BLaER1 (cell line): ENCODE measurements around the gene RPL38.

ENCODE experiments used
- H3K27ac ChIP-seq: shearing (Covaris generic); formaldehyde crosslinking; 2 replicates; pipeline ENCODE4 v1.8.1; 2022
- H3K27me3 ChIP-seq: shearing (Covaris generic); formaldehyde crosslinking; 2 replicates; pipeline ENCODE4 v1.8.1; 2022
- H3K36me3 ChIP-seq: shearing (Covaris generic); formaldehyde crosslinking; 2 replicates; pipeline ENCODE4 v1.8.1; 2022
- H3K4me1 ChIP-seq: shearing (Covaris generic); formaldehyde crosslinking; 2 replicates; pipeline ENCODE4 v1.8.1; 2022
- H3K4me2 ChIP-seq: shearing (Covaris generic); formaldehyde crosslinking; 2 replicates; pipeline ENCODE4 v1.8.1; 2022
- H3K4me3 ChIP-seq: shearing (Covaris generic); formaldehyde crosslinking; 2 replicates; pipeline ENCODE4 v1.8.1; 2022
- H3K9ac ChIP-seq: shearing (Covaris generic); formaldehyde crosslinking; 2 replicates; pipeline ENCODE4 v1.8.1; 2022
- H3K9me3 ChIP-seq: shearing (Covaris generic); formaldehyde crosslinking; 2 replicates; pipeline ENCODE4 v1.8.1; 2022
- H4K20me1 ChIP-seq: shearing (Covaris generic); formaldehyde crosslinking; 2 replicates; pipeline ENCODE4 v1.8.1; 2022
- Cebpa-rat ChIP-seq: shearing (Covaris generic); IDR thresholded peaks from 2 replicates; pipeline ENCODE4 v1.8.1; 2022

Gene RPL38

GRCh38 chr17:74205274-74205673, 1.8 kb downstream of the RPL38 start:
- H3K9me3 ChIP-seq: no peaks in the 10 kb centered on the region
- peak overlapping the region; percentile 94 for H3K4me3 ChIP-seq
- peak overlapping the region; percentile 94 for H3K4me2 ChIP-seq
- 0 out of 2 replicates have a peak overlapping the region, but pooled peaks have one; percentile 11 for H3K27ac ChIP-seq
- no peaks in the 10 kb centered on the region; the same call in 1 of the 2 replicates for H3K27me3 ChIP-seq
- peaks cover 51% of the 10 kb centered on the region for H3K4me1 ChIP-seq
- H4K20me1 ChIP-seq: peaks cover 67% of the 10 kb centered on the region
- TF ChIP-seq Cebpa-rat: no peak
- peaks cover 63% of the 10 kb centered on the region for H3K36me3 ChIP-seq
- H3K9ac ChIP-seq: peak overlapping the region; percentile 99

GRCh38 chr17:74206332-74206818, 2.9 kb downstream of the RPL38 start:
- H3K9me3 ChIP-seq: no peaks in the 10 kb centered on the region
- no peak for TF ChIP-seq Cebpa-rat
- peaks cover 78% of the 10 kb centered on the region for H4K20me1 ChIP-seq
- peak overlapping the region; percentile 94 for H3K4me2 ChIP-seq
- H3K27me3 ChIP-seq: no peaks in the 10 kb centered on the region; the same call in 1 of the 2 replicates
- H3K4me1 ChIP-seq: peaks cover 61% of the 10 kb centered on the region
- H3K36me3 ChIP-seq: peaks cover 74% of the 10 kb centered on the region
- H3K27ac ChIP-seq: no peak overlapping the region
- no peak overlapping the region for H3K4me3 ChIP-seq
- H3K9ac ChIP-seq: peak overlapping the region; percentile 99; the same call in 1 of the 2 replicates

DNA sequence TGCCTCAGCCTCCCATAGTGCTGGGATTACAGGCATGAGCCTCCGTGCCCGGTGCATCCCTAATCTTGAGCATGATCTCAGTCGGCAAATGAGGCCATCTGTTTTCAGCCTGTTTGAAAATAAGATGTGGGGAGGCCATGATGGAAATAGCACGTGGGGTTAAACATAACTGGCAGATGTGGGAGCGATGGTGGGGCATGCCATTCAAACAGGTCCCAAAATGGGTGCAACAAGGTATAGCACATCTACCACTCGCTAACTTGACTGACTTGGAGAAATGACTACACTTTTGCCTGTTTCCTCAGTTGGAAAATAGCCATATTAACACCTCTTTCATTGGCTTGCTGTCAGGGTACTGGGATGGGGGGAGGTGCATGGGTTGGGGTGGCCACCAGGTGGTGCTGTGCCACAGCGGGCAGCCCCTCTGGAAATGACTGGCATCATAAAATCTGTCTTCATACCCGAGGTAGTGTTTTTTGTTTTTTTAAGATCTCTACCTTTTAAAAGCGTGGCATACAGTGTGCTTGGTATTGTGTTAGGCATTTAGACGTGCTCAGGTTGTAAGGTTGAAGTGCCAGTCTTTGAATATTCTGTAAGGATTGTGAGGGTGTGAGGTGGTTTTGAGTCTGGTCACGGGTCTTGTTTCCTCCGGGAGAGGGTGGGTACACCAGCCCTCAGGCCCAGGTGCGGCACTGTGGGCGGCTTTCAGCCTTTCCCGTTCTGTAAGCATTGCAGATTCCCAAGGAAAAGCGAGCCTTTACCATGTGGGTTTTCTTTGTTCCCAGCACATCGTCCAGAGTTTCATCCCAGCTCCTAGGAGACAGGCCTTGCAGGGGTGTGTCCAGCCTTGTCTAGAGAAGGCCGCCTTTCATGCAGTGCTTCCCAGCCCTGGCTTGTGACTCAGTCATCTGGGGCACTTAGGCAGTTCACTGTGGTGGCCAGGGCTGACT, 7.0 kb downstream of the RPL38 start:
- H3K9ac ChIP-seq: no peak overlapping the region
- H4K20me1 ChIP-seq: peaks cover 91% of the 10 kb centered on the region
- H3K4me1 ChIP-seq: peaks cover 78% of the 10 kb centered on the region
- H3K27ac ChIP-seq: no peak overlapping the region
- no peaks in the 10 kb centered on the region for H3K9me3 ChIP-seq
- no peak overlapping the region for H3K4me3 ChIP-seq
- peak overlapping the region; percentile 95 for H3K4me2 ChIP-seq
- peaks cover 65% of the 10 kb centered on the region for H3K36me3 ChIP-seq
- H3K27me3 ChIP-seq: no peaks in the 10 kb centered on the region
- TF ChIP-seq Cebpa-rat: no peak

DNA sequence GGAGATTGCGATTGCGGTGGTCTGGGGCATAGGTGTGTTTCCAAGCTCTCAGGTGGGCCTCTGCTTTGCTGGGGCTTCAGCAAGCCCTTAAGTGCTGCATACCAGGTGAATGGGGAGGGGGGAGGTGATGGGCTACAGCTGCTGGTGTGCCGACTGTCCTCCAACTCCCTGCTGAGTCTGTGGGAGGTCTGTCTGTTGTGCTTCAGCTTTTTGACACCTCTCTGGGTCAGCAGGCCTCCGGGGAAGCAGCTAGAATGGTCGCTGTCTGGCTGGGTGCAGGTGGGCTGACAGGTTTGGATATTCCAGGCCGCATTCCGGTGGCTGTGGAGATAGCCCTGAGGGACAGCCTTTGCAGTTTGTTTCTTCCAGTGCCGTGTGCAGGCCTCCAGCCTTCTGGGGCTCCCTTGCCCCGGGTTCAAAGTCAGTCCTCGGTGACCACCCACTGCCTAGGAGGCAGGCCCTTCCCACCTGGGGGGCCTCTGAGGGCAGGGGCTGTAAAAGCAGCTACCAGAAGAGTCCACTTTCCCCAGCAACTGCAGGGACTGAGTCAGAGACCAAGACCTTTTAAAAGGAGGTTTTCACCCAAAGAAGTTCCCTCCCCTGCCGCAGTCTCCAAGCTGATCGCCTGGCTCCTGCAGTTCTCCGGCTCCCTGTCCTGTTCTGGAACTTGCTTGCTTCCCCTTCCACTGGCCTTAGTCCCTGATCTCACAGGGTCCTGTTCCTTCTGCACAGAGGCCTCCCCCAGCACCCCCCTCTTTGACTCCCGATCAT, 7.8 kb downstream of the RPL38 start:
- H3K4me3 ChIP-seq: no peak overlapping the region
- H3K4me1 ChIP-seq: peaks cover 78% of the 10 kb centered on the region
- H3K9me3 ChIP-seq: no peaks in the 10 kb centered on the region
- no peaks in the 10 kb centered on the region for H3K27me3 ChIP-seq
- TF ChIP-seq Cebpa-rat: no peak
- H3K27ac ChIP-seq: no peak overlapping the region
- peaks cover 56% of the 10 kb centered on the region for H3K36me3 ChIP-seq
- peaks cover 91% of the 10 kb centered on the region for H4K20me1 ChIP-seq
- peak overlapping the region; percentile 95 for H3K4me2 ChIP-seq
- H3K9ac ChIP-seq: 0 out of 2 replicates have a peak overlapping the region, but pooled peaks have one; percentile 66

- H3K27ac ChIP-seq: peak overlapping the region; percentile 40; the same call in 1 of the 2 replicates
- TF ChIP-seq Cebpa-rat: no peak
- no peaks in the 10 kb centered on the region for H3K9me3 ChIP-seq
- peaks cover 78% of the 10 kb centered on the region for H3K4me1 ChIP-seq
- H4K20me1 ChIP-seq: peaks cover 90% of the 10 kb centered on the region
- peaks cover 51% of the 10 kb centered on the region for H3K36me3 ChIP-seq
- H3K9ac ChIP-seq: peak overlapping the region; percentile 66
- H3K4me3 ChIP-seq: peak overlapping the region; percentile 70
- H3K4me2 ChIP-seq: peak overlapping the region; percentile 95
- no peaks in the 10 kb centered on the region for H3K27me3 ChIP-seq
Measured at GRCh38 chr17:74211912-74212208, 8.4 kb downstream of the RPL38 start.

DNA sequence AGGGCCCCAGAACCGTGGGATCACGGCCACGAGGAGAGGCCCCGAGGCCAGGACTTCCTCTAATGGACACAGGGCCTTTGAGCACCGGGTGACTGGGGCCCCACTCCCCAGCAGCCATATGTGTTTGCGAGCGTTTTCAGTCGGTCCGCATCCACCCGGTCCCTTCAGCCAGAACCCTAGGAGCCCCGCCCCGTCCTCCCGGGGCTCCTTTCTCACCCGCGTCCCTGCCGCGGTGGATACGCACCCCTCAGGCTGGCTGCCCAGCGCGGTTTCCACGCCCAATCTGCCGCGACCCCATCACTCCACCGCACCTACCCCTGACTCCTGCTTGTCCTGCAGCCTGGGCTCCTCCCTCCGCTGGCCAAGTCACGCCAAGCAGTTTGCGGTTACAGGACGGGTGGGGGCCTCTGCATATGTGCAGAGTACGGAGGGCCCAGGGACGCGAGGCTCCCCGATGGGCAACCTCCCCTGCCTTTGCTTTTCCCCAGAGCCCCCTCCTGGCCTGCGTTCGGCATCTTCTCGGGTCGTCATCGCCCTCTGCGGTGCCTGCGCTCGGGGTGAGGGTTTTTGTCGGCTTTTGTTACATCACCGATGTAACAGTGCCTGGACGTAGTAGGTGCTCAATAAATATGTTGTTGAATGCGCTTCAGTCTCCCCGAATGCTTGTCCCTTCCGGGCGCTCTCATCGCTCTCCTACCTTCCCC, 8.9 kb downstream of the RPL38 start:
- peak overlapping the region; percentile 70 for H3K4me3 ChIP-seq

GRCh38 chr17:74212913-74213791, 9.7 kb downstream of the RPL38 start, which contains the start of gene TTYH2:
TSS of gene TTYH2 (plus strand) at chr17:74213571. CDS start at chr17:74213588, 17 bp downstream.
- H3K9ac ChIP-seq: peak within 1 kb of the TSS; percentile 72
- TF ChIP-seq Cebpa-rat: peak; percentile 78; the same call in 1 of the 2 replicates
- peaks cover 78% of the 10 kb centered on the region for H3K4me1 ChIP-seq
- peak within 1 kb of the TSS; percentile 70 for H3K4me3 ChIP-seq
- no peaks in the 10 kb centered on the region for H3K27me3 ChIP-seq
- peaks cover 86% of the 10 kb centered on the region for H4K20me1 ChIP-seq
- peaks cover 38% of the 10 kb centered on the region for H3K36me3 ChIP-seq
- H3K9me3 ChIP-seq: no peaks in the 10 kb centered on the region
- peak within 1 kb of the TSS; percentile 68 for H3K27ac ChIP-seq
- H3K4me2 ChIP-seq: peak within 1 kb of the TSS; percentile 95

More for the DNA sequence above, 8.9 kb downstream of the RPL38 start:
- peaks cover 46% of the 10 kb centered on the region for H3K36me3 ChIP-seq
- peak overlapping the region; percentile 95 for H3K4me2 ChIP-seq
- H3K27ac ChIP-seq: peak overlapping the region; percentile 40; the same call in 1 of the 2 replicates
- peaks cover 86% of the 10 kb centered on the region for H4K20me1 ChIP-seq
- no peak for TF ChIP-seq Cebpa-rat
- no peaks in the 10 kb centered on the region for H3K27me3 ChIP-seq
- peaks cover 78% of the 10 kb centered on the region for H3K4me1 ChIP-seq
- H3K9me3 ChIP-seq: no peaks in the 10 kb centered on the region
- peak overlapping the region; percentile 66 for H3K9ac ChIP-seq

DNA sequence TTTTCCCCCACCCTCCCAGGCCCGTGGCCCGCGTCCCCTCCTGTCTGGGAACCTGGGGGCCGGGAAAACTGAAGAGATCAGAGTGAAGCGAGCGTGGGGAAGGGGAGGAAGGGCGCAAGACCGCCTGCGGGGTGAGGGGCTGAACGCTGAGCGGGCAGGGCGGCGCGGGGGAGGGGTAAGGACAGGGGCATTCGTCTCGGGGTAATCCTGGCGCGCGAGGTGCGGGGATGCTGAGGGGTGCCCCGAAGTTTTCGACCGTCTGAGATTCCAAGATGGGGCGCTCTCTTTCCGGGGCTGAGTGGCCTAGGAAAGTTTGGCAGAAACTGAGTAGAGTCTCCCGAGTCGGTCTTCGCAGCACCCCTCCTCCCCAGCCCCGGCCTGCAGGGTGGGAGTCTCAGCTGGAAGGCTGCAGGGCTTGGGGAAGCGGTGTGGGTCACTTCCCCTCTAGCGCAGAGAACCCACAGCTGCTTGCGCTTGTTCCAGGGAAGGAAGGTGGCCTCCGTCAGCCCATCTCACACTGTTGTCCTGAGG, 10.4 kb downstream of the RPL38 start:
- Histone ChIP-seq H3K27ac (peak overlapping the region; percentile 68), H3K9me3 (no peaks in the 10 kb centered on the region), H3K36me3 (peaks cover 30% of the 10 kb centered on the region), H3K4me3 (peak overlapping the region; percentile 70), H3K27me3 (no peaks in the 10 kb centered on the region), H3K9ac (peak overlapping the region; percentile 72), H4K20me1 (peaks cover 84% of the 10 kb centered on the region), H3K4me2 (peak overlapping the region; percentile 95), H3K4me1 (peaks cover 75% of the 10 kb centered on the region)
- TF ChIP-seq Cebpa-rat: no peak
